Astrocyte (in vitro differentiated cells and primary cell): ENCODE measurements around the gene ITPK1. TPM values are rescaled to one million over a fixed set of nuclear protein-coding genes. Genes with fewer than 3 reads are reported as not detected.

Experiments used
- DNase-seq: peaks from one replicate; pipeline ENCODE4 v3.0.0-alpha.2; 2010; ENCODE audit warnings: low read depth
- FAIRE-seq: peaks from 2 replicates; lab custom pipeline; 2011; peaks lifted over from hg19 to GRCh38; lab: Jason Lieb, UNC
- H2AFZ ChIP-seq: 2 replicates; pipeline ENCODE4 v1.6.0; 2012; ENCODE audit warnings: low read depth, low read length, inconsistent platforms
- H3K27ac ChIP-seq: 2 replicates; pipeline ENCODE4 v1.5.1; 2011; ENCODE audit warnings: low read depth, low read length, inconsistent platforms
- H3K27me3 ChIP-seq: 2 replicates; pipeline ENCODE4 v1.6.0; 2011; ENCODE audit warnings: low read length, inconsistent platforms; ENCODE audit not compliant: insufficient read depth
- H3K36me3 ChIP-seq: 2 replicates; pipeline ENCODE4 v1.5.1; 2011; ENCODE audit warnings: low read length, inconsistent platforms; ENCODE audit not compliant: insufficient read depth
- H3K4me1 ChIP-seq: 2 replicates; pipeline ENCODE4 v1.5.1; 2011; ENCODE audit warnings: low read length, inconsistent platforms; ENCODE audit not compliant: insufficient read depth
- H3K4me2 ChIP-seq: 2 replicates; pipeline ENCODE4 v1.6.0; 2012; ENCODE audit warnings: low read length, inconsistent platforms
- H3K4me3 ChIP-seq: 2 replicates; pipeline ENCODE4 v1.5.1; 2011; ENCODE audit warnings: low read depth, mild to moderate bottlenecking, low read length, inconsistent platforms; ENCODE audit not compliant: insufficient read depth
- H3K79me2 ChIP-seq: 2 replicates; pipeline ENCODE4 v1.6.0; 2012; ENCODE audit warnings: mild to moderate bottlenecking, low read length, inconsistent platforms; ENCODE audit not compliant: insufficient read depth
- H3K9ac ChIP-seq: 2 replicates; pipeline ENCODE4 v1.6.0; 2012; ENCODE audit warnings: mild to moderate bottlenecking, low read length, inconsistent platforms
- H3K9me3 ChIP-seq: 2 replicates; pipeline ENCODE4 v1.5.1; 2012; ENCODE audit warnings: low read depth, mild to moderate bottlenecking, low read length, inconsistent platforms; ENCODE audit not compliant: insufficient read depth
- H4K20me1 ChIP-seq: 2 replicates; pipeline ENCODE4 v1.6.0; 2012; ENCODE audit warnings: low read length, inconsistent platforms; ENCODE audit not compliant: insufficient read depth
- H3K27ac Mint-ChIP-seq: one replicate; pipeline ENCODE4 v1.8.0; 2021; ENCODE audit warnings: mild to moderate bottlenecking, mixed read lengths; ENCODE audit not compliant: unreplicated experiment
- H3K27me3 Mint-ChIP-seq: one replicate; pipeline ENCODE4 v1.8.0; 2021; ENCODE audit warnings: low read depth, mixed read lengths; ENCODE audit not compliant: unreplicated experiment
- H3K36me3 Mint-ChIP-seq: one replicate; pipeline ENCODE4 v1.8.0; 2021; ENCODE audit warnings: low read depth, mixed read lengths; ENCODE audit not compliant: unreplicated experiment
- H3K4me1 Mint-ChIP-seq: one replicate; pipeline ENCODE4 v1.8.0; 2021; ENCODE audit warnings: low read depth, mixed read lengths; ENCODE audit not compliant: unreplicated experiment
- H3K4me3 Mint-ChIP-seq: one replicate; pipeline ENCODE4 v1.8.0; 2021; ENCODE audit warnings: mild to moderate bottlenecking, moderate library complexity, mixed read lengths; ENCODE audit not compliant: unreplicated experiment
- H3K9me3 Mint-ChIP-seq: one replicate; pipeline ENCODE4 v1.8.0; 2021; ENCODE audit warnings: mild to moderate bottlenecking, mixed read lengths; ENCODE audit not compliant: unreplicated experiment
- EZH2 ChIP-seq: IDR thresholded peaks from 2 replicates; pipeline ENCODE4 v1.6.1; 2012; ENCODE audit warnings: mild to moderate bottlenecking, low read length, inconsistent platforms; ENCODE audit not compliant: insufficient read depth
- total RNA-seq: library from RNA; stranded (reverse); gene quantifications from 2 replicates; pipeline ENCODE4 v1.2.1, GENCODE V29; 2021
- TF ChIP-seq, protein P1 (sequence below): IDR thresholded peaks from 2 replicates; pipeline ENCODE4 v1.5.1; 2011; ENCODE audit warnings: low read depth, mild to moderate bottlenecking, inconsistent platforms, low read length, moderate library complexity; ENCODE audit not compliant: insufficient read depth

Gene ITPK1
- total RNA-seq, 1 donor from 2014 or later = 13.0 TPM

- peaks cover 4% of the 10 kb centered on the region for H3K27me3 ChIP-seq
- H3K9me3 ChIP-seq = no peaks in the 10 kb centered on the region
- FAIRE-seq (no peak), DNase-seq (no peak)
- H3K4me3 ChIP-seq = no peak overlapping the region
- no peaks in the 10 kb centered on the region for H3K4me1 ChIP-seq
- Mint-ChIP-seq H3K36me3 (no peaks in the 10 kb centered on the region), H3K4me1 (no peaks in the 10 kb centered on the region), H3K27ac (no peak overlapping the region), H3K27me3 (peaks cover 34% of the 10 kb centered on the region), H3K9me3 (peaks cover 24% of the 10 kb centered on the region), H3K4me3 (no peak overlapping the region)
- H4K20me1 ChIP-seq = no peaks in the 10 kb centered on the region
- no peak overlapping the region for H2AFZ ChIP-seq
- no peak overlapping the region for H3K9ac ChIP-seq
- no peak overlapping the region for H3K4me2 ChIP-seq
- no peaks in the 10 kb centered on the region for H3K79me2 ChIP-seq
- TF ChIP-seq EZH2 = no peak
- TF ChIP-seq, protein P1, sequence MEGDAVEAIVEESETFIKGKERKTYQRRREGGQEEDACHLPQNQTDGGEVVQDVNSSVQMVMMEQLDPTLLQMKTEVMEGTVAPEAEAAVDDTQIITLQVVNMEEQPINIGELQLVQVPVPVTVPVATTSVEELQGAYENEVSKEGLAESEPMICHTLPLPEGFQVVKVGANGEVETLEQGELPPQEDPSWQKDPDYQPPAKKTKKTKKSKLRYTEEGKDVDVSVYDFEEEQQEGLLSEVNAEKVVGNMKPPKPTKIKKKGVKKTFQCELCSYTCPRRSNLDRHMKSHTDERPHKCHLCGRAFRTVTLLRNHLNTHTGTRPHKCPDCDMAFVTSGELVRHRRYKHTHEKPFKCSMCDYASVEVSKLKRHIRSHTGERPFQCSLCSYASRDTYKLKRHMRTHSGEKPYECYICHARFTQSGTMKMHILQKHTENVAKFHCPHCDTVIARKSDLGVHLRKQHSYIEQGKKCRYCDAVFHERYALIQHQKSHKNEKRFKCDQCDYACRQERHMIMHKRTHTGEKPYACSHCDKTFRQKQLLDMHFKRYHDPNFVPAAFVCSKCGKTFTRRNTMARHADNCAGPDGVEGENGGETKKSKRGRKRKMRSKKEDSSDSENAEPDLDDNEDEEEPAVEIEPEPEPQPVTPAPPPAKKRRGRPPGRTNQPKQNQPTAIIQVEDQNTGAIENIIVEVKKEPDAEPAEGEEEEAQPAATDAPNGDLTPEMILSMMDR = no peak
- H3K36me3 ChIP-seq = no peaks in the 10 kb centered on the region
- no peak overlapping the region for H3K27ac ChIP-seq
Measured at GRCh38 chr14:92892589-92892988, 223.1 kb downstream of the ITPK1 start.

GRCh38 chr14:92890830-92891588, 224.7 kb downstream of the ITPK1 start:
- TF ChIP-seq, protein P1 = no peak
- no peak for TF ChIP-seq EZH2
- Mint-ChIP-seq H3K4me3 (no peak overlapping the region), H3K9me3 (peaks cover 24% of the 10 kb centered on the region), H3K27me3 (peaks cover 44% of the 10 kb centered on the region), H3K4me1 (no peaks in the 10 kb centered on the region), H3K27ac (no peak overlapping the region), H3K36me3 (no peaks in the 10 kb centered on the region)
- H3K27me3 ChIP-seq = peaks cover 4% of the 10 kb centered on the region
- H3K36me3 ChIP-seq = no peaks in the 10 kb centered on the region
- no peaks in the 10 kb centered on the region for H3K79me2 ChIP-seq
- no peaks in the 10 kb centered on the region for H4K20me1 ChIP-seq
- H3K9ac ChIP-seq = no peak overlapping the region
- H3K4me2 ChIP-seq = no peak overlapping the region
- H3K9me3 ChIP-seq = no peaks in the 10 kb centered on the region
- H3K4me1 ChIP-seq = no peaks in the 10 kb centered on the region
- no peak overlapping the region for H3K27ac ChIP-seq
- H3K4me3 ChIP-seq = no peak overlapping the region
- FAIRE-seq (no peak), DNase-seq (no peak)
- H2AFZ ChIP-seq = no peak overlapping the region

- no peak overlapping the region for H3K27ac Mint-ChIP-seq
- Histone ChIP-seq H4K20me1 (no peaks in the 10 kb centered on the region), H3K36me3 (no peaks in the 10 kb centered on the region), H3K4me1 (no peaks in the 10 kb centered on the region), H3K79me2 (no peaks in the 10 kb centered on the region), H3K4me2 (no peak overlapping the region), H2AFZ (no peak overlapping the region), H3K9me3 (no peaks in the 10 kb centered on the region), H3K27ac (no peak overlapping the region), H3K4me3 (no peak overlapping the region), H3K27me3 (peaks cover 3% of the 10 kb centered on the region), H3K9ac (no peak overlapping the region)
- H3K4me3 Mint-ChIP-seq = no peak overlapping the region
- FAIRE-seq (no peak), DNase-seq (no peak)
- no peaks in the 10 kb centered on the region for H3K4me1 Mint-ChIP-seq
- TF ChIP-seq, protein P1 = no peak
- no peak for TF ChIP-seq EZH2
- peaks cover 54% of the 10 kb centered on the region for H3K27me3 Mint-ChIP-seq
- peaks cover 25% of the 10 kb centered on the region for H3K9me3 Mint-ChIP-seq
- no peaks in the 10 kb centered on the region for H3K36me3 Mint-ChIP-seq
Measured at GRCh38 chr14:92888896-92889295, 226.8 kb downstream of the ITPK1 start.
